Measurements from ENCODE around the gene NPTN. TPM values are rescaled to one million over a fixed set of nuclear protein-coding genes. Genes with fewer than 3 reads are reported as not detected.

NPTN gene
- total RNA-seq, 4 donors from 2014 or later, result 66.9 to 97.5 (median 79.9) TPM

DNA sequence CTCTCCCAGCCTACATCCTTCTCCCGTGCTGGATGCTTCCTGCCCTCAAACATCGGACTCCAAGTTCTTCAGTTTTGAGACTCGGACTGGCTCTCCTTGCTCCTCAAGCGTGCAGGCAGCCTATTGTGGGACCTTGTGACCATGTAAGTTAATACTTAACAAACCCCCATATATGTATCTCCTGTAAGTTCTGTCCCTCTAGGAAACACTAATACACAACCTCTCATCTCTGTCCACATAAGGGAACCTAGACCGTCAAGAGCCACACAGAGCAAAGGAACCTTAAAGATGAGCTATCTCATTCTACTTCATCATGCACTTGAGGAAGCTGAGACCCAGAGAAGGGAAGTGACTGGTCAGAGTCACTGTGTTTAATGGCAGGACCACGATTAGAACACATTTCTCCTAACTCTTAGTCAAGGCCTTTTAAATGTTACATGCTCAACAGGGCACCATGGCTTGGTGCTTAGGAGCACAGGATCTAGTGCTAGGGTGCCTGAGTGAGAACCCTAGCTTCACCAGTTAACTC, 50.3 kb downstream of the NPTN start:
- TF ChIP-seq, protein P1, sequence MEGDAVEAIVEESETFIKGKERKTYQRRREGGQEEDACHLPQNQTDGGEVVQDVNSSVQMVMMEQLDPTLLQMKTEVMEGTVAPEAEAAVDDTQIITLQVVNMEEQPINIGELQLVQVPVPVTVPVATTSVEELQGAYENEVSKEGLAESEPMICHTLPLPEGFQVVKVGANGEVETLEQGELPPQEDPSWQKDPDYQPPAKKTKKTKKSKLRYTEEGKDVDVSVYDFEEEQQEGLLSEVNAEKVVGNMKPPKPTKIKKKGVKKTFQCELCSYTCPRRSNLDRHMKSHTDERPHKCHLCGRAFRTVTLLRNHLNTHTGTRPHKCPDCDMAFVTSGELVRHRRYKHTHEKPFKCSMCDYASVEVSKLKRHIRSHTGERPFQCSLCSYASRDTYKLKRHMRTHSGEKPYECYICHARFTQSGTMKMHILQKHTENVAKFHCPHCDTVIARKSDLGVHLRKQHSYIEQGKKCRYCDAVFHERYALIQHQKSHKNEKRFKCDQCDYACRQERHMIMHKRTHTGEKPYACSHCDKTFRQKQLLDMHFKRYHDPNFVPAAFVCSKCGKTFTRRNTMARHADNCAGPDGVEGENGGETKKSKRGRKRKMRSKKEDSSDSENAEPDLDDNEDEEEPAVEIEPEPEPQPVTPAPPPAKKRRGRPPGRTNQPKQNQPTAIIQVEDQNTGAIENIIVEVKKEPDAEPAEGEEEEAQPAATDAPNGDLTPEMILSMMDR (IDR thresholded peaks at IDR 0.05; ENCODE audit: low read depth), result no peak

DNA sequence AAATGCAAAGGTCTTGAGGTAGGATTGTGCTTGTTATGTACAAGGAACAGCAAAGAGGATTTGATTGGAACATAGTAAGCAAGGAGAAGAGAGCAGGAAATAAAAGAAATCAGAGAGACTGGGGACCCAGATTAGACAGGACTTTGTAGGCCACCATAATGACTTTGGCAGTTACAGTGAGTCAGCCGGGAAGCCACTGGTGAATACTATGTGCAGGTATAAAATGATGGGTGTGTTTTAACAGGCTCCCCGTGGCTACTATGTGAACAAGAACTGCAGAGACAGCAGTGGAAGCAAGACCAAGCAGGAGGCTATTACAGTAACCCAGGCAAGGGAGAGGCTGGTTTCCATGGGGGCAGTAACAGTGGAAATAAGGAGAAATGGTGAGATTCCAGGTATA, 55.2 kb downstream of the NPTN start:
- TF ChIP-seq, protein P1 (IDR thresholded peaks at IDR 0.05; ENCODE audit: low read depth), result no peak

DNA sequence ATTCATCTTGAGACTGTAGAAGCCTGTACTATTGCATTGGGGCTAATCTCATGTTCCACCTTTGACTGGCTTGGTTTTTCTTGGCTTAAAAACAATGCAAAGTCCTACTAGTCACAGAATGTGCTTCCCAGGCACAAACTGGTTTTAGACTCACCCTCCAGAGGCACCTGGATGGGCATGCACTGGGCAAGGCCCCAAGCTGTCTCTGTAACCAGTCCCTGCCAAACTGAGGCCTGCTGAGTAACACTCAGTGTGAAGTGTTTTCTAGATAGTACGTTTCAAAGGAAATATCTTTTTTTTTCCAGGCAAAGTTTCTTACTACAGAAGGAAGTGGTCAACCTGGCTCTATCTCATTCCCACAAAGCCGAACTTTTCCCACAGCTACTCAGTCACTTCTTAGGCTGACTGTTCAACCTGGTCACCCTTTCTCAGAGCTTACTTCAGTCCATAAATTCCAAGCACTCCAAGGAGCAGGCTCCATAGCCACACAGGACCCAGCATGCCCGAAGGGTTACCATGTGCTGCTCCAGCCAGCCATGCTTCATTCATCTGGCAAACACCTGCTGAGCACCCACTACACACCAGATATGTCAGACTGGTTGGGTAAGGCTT, 57.4 kb downstream of the NPTN start:
- TF ChIP-seq, protein P1 (IDR thresholded peaks at IDR 0.05; ENCODE audit: low read depth), result no peak

DNA sequence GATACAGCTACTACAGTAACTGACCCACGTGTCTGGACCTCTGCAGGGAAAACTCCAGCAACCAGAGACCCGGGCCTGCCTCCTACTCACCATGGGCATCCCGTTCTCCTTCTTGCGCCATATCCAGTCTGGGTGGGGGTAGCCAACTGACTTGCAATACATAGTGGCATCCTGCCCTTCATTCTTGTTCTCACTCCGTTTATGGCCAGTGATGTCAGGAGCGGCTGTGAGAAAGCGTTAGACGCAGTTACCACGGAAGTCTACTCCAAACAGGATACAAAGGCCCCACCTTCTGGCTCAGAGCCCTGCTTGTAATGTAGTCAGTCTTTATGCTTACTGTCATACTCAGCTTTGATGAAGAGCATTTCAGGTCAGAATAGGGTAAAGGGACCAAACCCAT, 59.6 kb downstream of the NPTN start:
- TF ChIP-seq, protein P1 (IDR thresholded peaks at IDR 0.05; ENCODE audit: low read depth), result no peak

DNA sequence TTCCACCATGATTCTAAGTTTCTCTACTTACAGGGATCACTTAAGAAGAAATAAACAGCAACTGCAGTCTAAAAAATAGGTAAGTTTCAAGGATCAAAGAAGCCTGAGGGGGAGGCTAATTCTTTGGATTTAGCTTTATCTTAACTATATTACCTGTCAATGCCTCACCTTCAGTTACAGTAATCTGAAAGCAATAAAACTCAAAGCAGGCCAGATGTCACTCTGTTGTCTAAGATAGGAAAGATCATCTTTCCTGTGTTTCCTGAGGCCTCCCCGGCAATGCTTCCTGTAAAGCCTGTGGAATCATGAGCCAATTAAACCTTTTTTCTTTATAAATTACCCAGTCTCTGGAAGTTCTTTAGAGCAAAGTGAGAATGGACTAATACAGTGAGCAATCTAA, 60.2 kb downstream of the NPTN start:
- TF ChIP-seq, protein P1 (IDR thresholded peaks at IDR 0.05; ENCODE audit: low read depth), result no peak

DNA sequence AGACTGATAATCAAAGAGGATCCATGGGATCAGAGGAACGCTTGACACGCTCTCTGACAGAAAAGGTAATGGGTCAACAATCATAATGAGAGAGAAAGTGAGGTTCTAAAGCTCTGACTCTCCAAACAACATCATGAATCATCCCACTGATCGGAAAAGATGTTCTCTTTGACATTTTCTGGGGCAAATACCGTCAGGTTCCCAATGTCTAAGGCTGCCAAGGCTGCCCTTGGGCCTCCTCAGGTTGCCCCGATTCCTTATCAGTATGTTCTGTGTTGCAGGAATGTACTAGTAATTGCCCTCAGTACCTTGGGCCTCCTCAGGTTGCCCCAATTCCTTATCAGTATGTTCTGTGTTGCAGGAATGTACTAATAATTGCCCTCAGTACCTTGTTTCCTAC, 60.9 kb downstream of the NPTN start:
- TF ChIP-seq, protein P1 (IDR thresholded peaks at IDR 0.05; ENCODE audit: low read depth), result no peak

DNA sequence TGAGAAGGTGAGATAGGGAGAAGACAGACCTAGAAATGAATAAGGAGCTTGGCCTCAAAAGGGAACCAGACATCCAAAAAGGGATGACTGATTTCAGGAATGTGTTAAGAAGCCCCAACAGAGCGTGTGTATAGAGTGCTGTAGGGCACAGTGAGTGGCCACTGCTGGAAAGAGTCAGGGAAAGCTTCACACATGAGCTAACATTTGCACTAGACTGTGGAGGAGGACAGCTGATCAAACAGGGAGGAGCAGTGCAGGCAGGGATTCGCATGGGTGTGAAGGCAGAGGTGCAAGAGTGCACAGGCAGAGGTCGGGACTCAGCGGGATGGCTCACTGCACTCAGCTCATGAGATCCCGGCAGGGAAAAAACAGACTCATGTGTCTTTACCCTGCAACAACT, 61.8 kb downstream of the NPTN start:
- TF ChIP-seq, protein P1 (IDR thresholded peaks at IDR 0.05; ENCODE audit: low read depth), result no peak

Measured in subcutaneous adipose tissue (tissue), 4 donors.